HepG2 (cell line): ENCODE measurements around the gene MAPK6. TPM values are rescaled to one million over a fixed set of nuclear protein-coding genes. Genes with fewer than 3 reads are reported as not detected.

Source experiments
- ATF1 ChIP-seq: IDR thresholded peaks from 2 replicates; pipeline ENCODE4 v1.6.1; 2016; ENCODE audit warnings: mild to moderate bottlenecking, control low read depth
- FOSL2 ChIP-seq: sonication (generic); formaldehyde crosslinking; IDR thresholded peaks from 2 replicates; pipeline ENCODE4 v1.4.0; 2020; ENCODE audit warnings: missing genetic modification reagents
- HDAC6 ChIP-seq: fragments of 200-600 bp; sonication (generic); IDR thresholded peaks from 2 replicates; pipeline ENCODE4 v1.7.0; 2017; ENCODE audit warnings: mild to moderate bottlenecking, antibody characterized with exemption, low read length, low read depth
- HIVEP1 ChIP-seq: sonication (generic); formaldehyde crosslinking; IDR thresholded peaks from 2 replicates; pipeline ENCODE4 v1.4.0; 2020; ENCODE audit warnings: mild to moderate bottlenecking, missing genetic modification reagents
- HNRNPH1 ChIP-seq: fragments of 200-400 bp; formaldehyde crosslinking; optimal IDR thresholded peaks from 2 replicates; pipeline ENCODE3; 2017; ENCODE audit warnings: mild to moderate bottlenecking, low read depth, low read length
- KAT8 ChIP-seq: IDR thresholded peaks from 2 replicates; pipeline ENCODE4 v1.6.1; 2016; ENCODE audit warnings: missing genetic modification reagents, missing compliant biosample characterization
- KDM3A ChIP-seq: IDR thresholded peaks from 2 replicates; pipeline ENCODE4 v1.6.1; 2018; ENCODE audit warnings: low read depth, missing compliant biosample characterization
- MED1 ChIP-seq: sonication (generic); formaldehyde crosslinking; IDR thresholded peaks from 2 replicates; pipeline ENCODE4 v1.4.0; 2020; ENCODE audit warnings: missing genetic modification reagents
- PAX8 ChIP-seq: sonication (generic); formaldehyde crosslinking; IDR thresholded peaks from 2 replicates; pipeline ENCODE4 v1.8.0; 2022; ENCODE audit warnings: mild to moderate bottlenecking, missing genetic modification reagents, borderline replicate concordance
- RORA ChIP-seq: sonication (generic); formaldehyde crosslinking; IDR thresholded peaks from 2 replicates; pipeline ENCODE4 v1.5.0; 2020; ENCODE audit warnings: mild to moderate bottlenecking, missing genetic modification reagents, moderate library complexity
- TARDBP ChIP-seq: sonication (generic); formaldehyde crosslinking; IDR thresholded peaks from 2 replicates; pipeline ENCODE4 v1.8.0; 2022; ENCODE audit warnings: mild to moderate bottlenecking, missing genetic modification reagents
- TBX3 ChIP-seq: fragments of 450-650 bp; IDR thresholded peaks from 2 replicates; pipeline ENCODE4 v1.6.1; 2017; ENCODE audit warnings: antibody characterized with exemption, mild to moderate bottlenecking, inconsistent platforms, borderline replicate concordance
- TOPORS ChIP-seq: sonication (generic); formaldehyde crosslinking; IDR thresholded peaks from 2 replicates; pipeline ENCODE4 v1.8.0; 2023; ENCODE audit warnings: mild to moderate bottlenecking, missing genetic modification reagents
- ZBTB7A ChIP-seq: sonication (generic); formaldehyde crosslinking; IDR thresholded peaks from 2 replicates; pipeline ENCODE4 v1.8.0; 2022; ENCODE audit warnings: mild to moderate bottlenecking, missing genetic modification reagents
- ZNF331 ChIP-seq: sonication (generic); formaldehyde crosslinking; IDR thresholded peaks from 2 replicates; pipeline ENCODE4 v1.4.0; 2020; ENCODE audit warnings: missing genetic modification reagents
- ZNF432 ChIP-seq: sonication (generic); formaldehyde crosslinking; IDR thresholded peaks from 2 replicates; pipeline ENCODE4 v1.5.0; 2020; ENCODE audit warnings: missing genetic modification reagents, mild to moderate bottlenecking, borderline replicate concordance
- ZNF570 ChIP-seq: sonication (generic); formaldehyde crosslinking; IDR thresholded peaks from 2 replicates; pipeline ENCODE4 v1.4.0; 2020; ENCODE audit warnings: mild to moderate bottlenecking, missing genetic modification reagents, borderline replicate concordance
- ZNF629 ChIP-seq: sonication (generic); formaldehyde crosslinking; conservative IDR thresholded peaks from 2 replicates; pipeline ENCODE4 v1.5.0; 2020; ENCODE audit warnings: missing genetic modification reagents
- ZNF672 ChIP-seq: sonication (generic); formaldehyde crosslinking; IDR thresholded peaks from 2 replicates; pipeline ENCODE4 v1.8.1; 2022; ENCODE audit warnings: missing genetic modification reagents
- ZSCAN20 ChIP-seq: sonication (generic); formaldehyde crosslinking; IDR thresholded peaks from 2 replicates; pipeline ENCODE4 v1.4.0; 2020; ENCODE audit warnings: missing genetic modification reagents, mild to moderate bottlenecking, borderline replicate concordance
- polyA plus RNA-seq, 8 experiments: library from polyadenylated mRNA; depleted of rRNA in 3 of 8; stranded (reverse) in 7 of 8; unstranded in 1 of 8; fragments of >200 nt; fragmentation: Illumina TruSeq in 4 of 8; extraction: Trizol in 4 of 8; gene quantifications; 2 replicates each; pipeline versions ENCODE4 v1.2.1 to v1.2.3, GENCODE V29; 2011 to 2016; ENCODE audit warnings: low read depth in 4 of 8, missing spikeins in 1 of 8, mixed read lengths in 1 of 8; ENCODE audit not compliant: insufficient read depth in 1 of 8
- total RNA-seq, 5 experiments: library from RNA; depleted of rRNA; stranded (reverse); fragments of >200 nt; fragmentation: Illumina TruSeq; extraction: Trizol; gene quantifications; 2 replicates each; pipeline ENCODE4 v1.2.3, GENCODE V29; 2016; ENCODE audit warnings: low read depth in 1 of 5
- TF ChIP-seq, protein P1 (sequence below): sonication (generic); formaldehyde crosslinking; IDR thresholded peaks from 2 replicates; pipeline ENCODE4 v1.5.0; 2020; ENCODE audit warnings: mild to moderate bottlenecking, missing genetic modification reagents
- TF ChIP-seq, protein P2 (sequence below): sonication (generic); formaldehyde crosslinking; IDR thresholded peaks from 2 replicates; pipeline ENCODE4 v1.5.0; 2020; ENCODE audit warnings: missing genetic modification reagents, mild to moderate bottlenecking, borderline replicate concordance
- TF ChIP-seq, protein P3 (sequence below): sonication (generic); formaldehyde crosslinking; IDR thresholded peaks from 2 replicates; pipeline ENCODE4 v1.4.0; 2020; ENCODE audit warnings: missing genetic modification reagents
- TF ChIP-seq, protein P4 (sequence below): sonication (generic); formaldehyde crosslinking; IDR thresholded peaks from 2 replicates; pipeline ENCODE4 v1.5.1; 2020; ENCODE audit warnings: mild to moderate bottlenecking, moderate library complexity, missing genetic modification reagents
- TF ChIP-seq, protein P5 (sequence below): sonication (generic); formaldehyde crosslinking; IDR thresholded peaks from 2 replicates; pipeline ENCODE4 v1.5.1; 2020; ENCODE audit warnings: missing genetic modification reagents, mild to moderate bottlenecking, borderline replicate concordance

The MAPK6 gene
- total and polyA plus RNA-seq, 2 of the 13 experiments (the other 11 are each of a cell fraction or from before 2014, with no cell fraction given) = 89.5 to 99.7 TPM

DNA sequence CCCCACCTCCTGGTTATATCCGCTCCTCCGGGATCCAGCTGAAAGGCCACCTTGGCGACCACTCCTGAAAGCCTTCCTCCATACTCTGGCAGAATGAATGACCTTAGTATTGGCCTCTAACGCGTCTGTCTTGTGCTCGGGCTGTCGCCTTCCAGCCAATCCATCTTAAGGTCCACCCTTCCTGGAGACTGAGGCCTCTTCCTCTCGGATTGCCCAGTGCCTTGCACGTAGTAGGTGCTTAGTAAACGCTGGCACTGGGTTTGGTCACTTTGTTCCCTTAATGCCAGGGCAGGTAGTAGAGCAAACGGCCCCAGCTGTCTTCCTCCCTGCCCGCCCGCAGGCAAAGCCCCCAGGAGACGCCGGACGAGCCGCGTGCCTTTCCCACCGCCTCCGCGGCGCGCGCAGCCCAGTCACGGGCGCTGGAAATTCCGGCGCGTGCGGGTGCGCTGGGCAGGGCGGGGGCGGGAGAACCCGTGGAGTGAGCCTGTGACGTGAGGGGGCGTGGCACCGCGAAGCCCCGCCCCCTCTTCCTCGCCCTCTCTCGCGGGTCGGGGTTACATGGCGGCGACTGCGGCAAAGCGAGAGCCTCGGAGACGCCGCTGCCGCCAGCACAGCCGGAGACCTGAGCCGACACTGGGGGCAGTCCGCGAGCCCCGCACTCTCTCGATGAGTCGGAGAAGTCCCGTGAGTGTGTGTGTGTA, at the start of gene MAPK6 (continued):
- TF ChIP-seq ZSCAN20 (no peak; the same call in 1 of the 2 replicates), TOPORS (no peak; the same call in 1 of the 2 replicates), ZNF432 (CRISPR knock-in tag) (no peak), RORA (CRISPR knock-in tag) (no peak), HIVEP1 (CRISPR knock-in tag) (peak; percentile 99), ZBTB7A (CRISPR knock-in tag) (no peak), KDM3A (CRISPR knock-in tag) (no peak; the same call in 1 of the 2 replicates), ZNF570 (CRISPR knock-in tag) (0 out of 2 replicates have a peak, but pooled peaks have one; percentile 85), FOSL2 (CRISPR knock-in tag) (peak; percentile 63), PAX8 (0 out of 2 replicates have a peak, but pooled peaks have one; percentile 39), MED1 (CRISPR knock-in tag) (peak; percentile 92), HDAC6 (no peak), ATF1 (peak; percentile 60; the same call in 1 of the 2 replicates), HNRNPH1 (no peak), TARDBP (CRISPR knock-in tag) (peak; percentile 85; the same call in 1 of the 2 replicates), ZNF331 (CRISPR knock-in tag) (no peak), TBX3 (peak; percentile 63; the same call in 1 of the 2 replicates), KAT8 (CRISPR knock-in tag) (peak; percentile 81), ZNF629 (CRISPR knock-in tag) (no peak), ZNF672 (CRISPR knock-in tag) (peak; percentile 39; the same call in 1 of the 2 replicates)
- TF ChIP-seq, protein P1, sequence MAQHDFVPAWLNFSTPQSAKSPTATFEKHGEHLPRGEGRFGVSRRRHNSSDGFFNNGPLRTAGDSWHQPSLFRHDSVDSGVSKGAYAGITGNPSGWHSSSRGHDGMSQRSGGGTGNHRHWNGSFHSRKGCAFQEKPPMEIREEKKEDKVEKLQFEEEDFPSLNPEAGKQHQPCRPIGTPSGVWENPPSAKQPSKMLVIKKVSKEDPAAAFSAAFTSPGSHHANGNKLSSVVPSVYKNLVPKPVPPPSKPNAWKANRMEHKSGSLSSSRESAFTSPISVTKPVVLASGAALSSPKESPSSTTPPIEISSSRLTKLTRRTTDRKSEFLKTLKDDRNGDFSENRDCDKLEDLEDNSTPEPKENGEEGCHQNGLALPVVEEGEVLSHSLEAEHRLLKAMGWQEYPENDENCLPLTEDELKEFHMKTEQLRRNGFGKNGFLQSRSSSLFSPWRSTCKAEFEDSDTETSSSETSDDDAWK = no peak
- TF ChIP-seq, protein P2, sequence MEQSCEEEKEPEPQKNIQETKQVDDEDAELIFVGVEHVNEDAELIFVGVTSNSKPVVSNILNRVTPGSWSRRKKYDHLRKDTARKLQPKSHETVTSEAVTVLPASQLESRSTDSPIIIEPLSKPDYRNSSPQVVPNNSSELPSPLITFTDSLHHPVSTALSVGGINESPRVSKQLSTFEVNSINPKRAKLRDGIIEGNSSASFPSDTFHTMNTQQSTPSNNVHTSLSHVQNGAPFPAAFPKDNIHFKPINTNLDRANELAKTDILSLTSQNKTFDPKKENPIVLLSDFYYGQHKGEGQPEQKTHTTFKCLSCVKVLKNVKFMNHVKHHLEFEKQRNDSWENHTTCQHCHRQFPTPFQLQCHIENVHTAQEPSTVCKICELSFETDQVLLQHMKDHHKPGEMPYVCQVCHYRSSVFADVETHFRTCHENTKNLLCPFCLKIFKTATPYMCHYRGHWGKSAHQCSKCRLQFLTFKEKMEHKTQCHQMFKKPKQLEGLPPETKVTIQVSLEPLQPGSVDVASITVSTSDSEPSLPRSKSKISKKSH (CRISPR knock-in tag) = peak; percentile 88; the same call in 1 of the 2 replicates
- TF ChIP-seq, protein P3, sequence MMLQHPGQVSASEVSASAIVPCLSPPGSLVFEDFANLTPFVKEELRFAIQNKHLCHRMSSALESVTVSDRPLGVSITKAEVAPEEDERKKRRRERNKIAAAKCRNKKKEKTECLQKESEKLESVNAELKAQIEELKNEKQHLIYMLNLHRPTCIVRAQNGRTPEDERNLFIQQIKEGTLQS = peak; percentile 59
- TF ChIP-seq, protein P4, sequence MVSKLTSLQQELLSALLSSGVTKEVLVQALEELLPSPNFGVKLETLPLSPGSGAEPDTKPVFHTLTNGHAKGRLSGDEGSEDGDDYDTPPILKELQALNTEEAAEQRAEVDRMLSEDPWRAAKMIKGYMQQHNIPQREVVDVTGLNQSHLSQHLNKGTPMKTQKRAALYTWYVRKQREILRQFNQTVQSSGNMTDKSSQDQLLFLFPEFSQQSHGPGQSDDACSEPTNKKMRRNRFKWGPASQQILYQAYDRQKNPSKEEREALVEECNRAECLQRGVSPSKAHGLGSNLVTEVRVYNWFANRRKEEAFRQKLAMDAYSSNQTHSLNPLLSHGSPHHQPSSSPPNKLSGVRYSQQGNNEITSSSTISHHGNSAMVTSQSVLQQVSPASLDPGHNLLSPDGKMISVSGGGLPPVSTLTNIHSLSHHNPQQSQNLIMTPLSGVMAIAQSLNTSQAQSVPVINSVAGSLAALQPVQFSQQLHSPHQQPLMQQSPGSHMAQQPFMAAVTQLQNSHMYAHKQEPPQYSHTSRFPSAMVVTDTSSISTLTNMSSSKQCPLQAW (CRISPR knock-in tag) = peak; percentile 92
- TF ChIP-seq, protein P5, sequence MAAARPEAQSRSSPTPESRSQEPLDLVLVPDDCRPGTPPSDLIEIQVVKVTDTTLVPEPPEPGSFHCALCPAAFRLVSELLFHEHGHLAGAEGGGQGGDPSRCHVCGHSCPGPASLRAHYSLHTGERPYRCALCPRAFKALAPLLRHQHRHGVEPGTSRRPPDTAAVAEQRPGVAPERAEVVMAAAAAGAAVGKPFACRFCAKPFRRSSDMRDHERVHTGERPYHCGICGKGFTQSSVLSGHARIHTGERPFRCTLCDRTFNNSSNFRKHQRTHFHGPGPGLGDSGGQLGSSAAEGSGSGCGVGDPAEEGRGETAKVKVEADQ (CRISPR knock-in tag) = no peak; the same call in 1 of the 2 replicates
